Measurements from ENCODE around the gene FERMT2.

GRCh38 chr14:52949249-52949648 lies 1.6 kb downstream of the FERMT2 start:
- TF ChIP-seq, protein P1, sequence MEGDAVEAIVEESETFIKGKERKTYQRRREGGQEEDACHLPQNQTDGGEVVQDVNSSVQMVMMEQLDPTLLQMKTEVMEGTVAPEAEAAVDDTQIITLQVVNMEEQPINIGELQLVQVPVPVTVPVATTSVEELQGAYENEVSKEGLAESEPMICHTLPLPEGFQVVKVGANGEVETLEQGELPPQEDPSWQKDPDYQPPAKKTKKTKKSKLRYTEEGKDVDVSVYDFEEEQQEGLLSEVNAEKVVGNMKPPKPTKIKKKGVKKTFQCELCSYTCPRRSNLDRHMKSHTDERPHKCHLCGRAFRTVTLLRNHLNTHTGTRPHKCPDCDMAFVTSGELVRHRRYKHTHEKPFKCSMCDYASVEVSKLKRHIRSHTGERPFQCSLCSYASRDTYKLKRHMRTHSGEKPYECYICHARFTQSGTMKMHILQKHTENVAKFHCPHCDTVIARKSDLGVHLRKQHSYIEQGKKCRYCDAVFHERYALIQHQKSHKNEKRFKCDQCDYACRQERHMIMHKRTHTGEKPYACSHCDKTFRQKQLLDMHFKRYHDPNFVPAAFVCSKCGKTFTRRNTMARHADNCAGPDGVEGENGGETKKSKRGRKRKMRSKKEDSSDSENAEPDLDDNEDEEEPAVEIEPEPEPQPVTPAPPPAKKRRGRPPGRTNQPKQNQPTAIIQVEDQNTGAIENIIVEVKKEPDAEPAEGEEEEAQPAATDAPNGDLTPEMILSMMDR (IDR thresholded peaks at IDR 0.05): no peak
- no peak for TF ChIP-seq EZH2 (IDR thresholded peaks at IDR 0.05; ENCODE audit: borderline replicate concordance, insufficient read depth, low read depth, low read length, poor library complexity, severe bottlenecking)

All from B cell (primary cell).